GM21381 (cell line): ENCODE data around the gene TMPRSS6.

Source experiments
- ATAC-seq: cut with Tn5 transposase; IDR thresholded peaks from one replicate; pipeline ENCODE4 v1.9.1; 2021; ENCODE audit warnings: mild to moderate bottlenecking, moderate library complexity; ENCODE audit not compliant: unreplicated experiment

TMPRSS6 gene

DNA sequence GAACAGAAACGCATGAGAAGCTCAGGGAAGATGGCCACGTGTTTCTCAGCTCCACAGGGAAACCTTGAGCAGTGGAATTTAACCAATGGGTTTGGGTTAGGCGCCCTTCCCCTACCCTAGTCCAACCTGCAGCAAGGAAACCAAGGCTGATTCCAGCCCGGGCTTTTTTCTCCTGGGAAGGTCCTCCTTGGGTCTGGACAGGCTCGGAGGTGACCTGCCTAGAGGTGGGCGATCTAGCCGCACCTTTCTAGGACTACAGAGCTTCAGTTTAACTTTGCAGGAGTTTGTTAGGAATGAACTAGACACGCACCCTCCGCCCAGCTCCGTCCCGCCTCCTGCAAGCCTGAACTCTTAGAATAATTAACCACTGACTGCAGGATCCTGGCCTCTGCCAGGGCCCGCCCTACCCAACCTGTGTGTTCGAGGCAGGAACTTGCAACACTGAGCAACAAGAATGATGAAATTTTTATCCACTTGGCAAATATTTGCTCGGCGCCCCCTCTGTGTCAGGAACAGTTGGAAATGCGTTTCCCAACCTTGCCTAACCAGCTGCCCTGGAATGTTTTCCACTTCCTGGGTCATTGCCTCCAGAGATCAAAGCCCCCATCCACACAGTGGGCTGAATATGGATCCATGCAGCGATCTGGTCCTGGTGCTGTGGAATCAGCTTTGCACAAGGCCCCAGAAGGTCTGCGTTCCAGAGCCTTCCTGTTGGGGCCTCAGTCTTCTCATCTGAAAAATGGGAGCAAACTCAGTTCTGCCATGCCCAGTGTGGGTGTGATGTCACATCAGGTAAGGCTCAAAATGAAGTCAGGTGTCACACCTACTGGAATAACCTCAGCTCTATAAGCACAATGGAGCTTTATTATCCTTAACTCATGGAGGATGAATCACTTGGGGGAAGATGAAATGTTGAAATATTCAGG lies 76.7 kb downstream of the TMPRSS6 start:
- ATAC-seq, result no peak

DNA sequence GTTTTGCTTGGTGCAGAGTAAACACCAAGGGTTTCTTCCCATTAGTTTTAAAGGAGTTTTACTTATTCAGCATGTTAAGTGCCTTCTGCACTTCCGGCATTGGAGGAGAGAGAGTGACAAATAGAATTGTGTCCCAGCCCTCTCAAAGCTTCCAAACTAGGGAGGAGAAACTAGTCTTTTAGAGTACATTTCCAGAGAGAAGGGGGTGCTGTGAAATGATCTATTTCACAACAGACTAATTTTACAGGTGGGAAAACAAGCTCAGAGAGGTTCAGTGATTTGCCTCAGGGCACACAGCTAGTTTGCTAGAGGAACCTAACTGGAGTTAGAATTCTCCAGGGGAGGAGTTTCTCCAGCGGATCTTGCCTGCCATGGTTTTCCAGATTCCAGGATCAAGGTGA lies 77.4 kb downstream of the TMPRSS6 start:
- no peak for ATAC-seq

- no peak for ATAC-seq
Observed at GRCh38 chr22:37030560-37031281, 78.8 kb downstream of the TMPRSS6 start.

- ATAC-seq, result no peak
Observed at GRCh38 chr22:37028692-37029674, 80.5 kb downstream of the TMPRSS6 start.

GRCh38 chr22:37027556-37027955 lies 82.0 kb downstream of the TMPRSS6 start:
- ATAC-seq, result no peak

- no peak for ATAC-seq
Observed at GRCh38 chr22:37026325-37026724, 83.2 kb downstream of the TMPRSS6 start.

DNA sequence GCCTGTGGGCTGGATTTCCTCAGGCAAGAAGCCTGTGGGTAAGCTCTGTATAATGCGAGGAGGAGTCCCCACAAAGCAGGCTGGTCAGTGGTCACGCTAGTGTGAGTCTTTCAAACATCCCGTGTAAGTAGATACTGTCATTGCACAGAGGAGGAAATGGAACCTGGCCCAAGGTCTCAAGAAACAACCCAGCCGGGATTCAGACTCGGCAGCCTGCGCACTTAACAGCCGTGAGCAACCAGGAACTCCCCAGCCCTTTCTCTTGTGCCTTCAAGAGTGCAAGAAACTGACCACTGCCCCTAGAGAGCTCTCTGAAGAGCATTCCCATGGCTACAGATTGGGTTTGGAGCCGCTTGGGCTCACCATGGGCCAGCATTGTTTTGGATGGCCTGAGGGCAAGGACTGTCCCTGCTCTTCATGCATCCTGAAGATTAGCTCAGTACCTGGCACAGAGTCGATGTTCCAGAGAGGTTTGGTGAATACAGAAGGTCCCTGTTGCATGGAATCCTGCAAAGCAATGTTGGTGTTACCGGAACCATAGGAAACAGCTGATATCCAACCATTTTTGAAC lies 83.9 kb downstream of the TMPRSS6 start:
- ATAC-seq, result no peak

DNA sequence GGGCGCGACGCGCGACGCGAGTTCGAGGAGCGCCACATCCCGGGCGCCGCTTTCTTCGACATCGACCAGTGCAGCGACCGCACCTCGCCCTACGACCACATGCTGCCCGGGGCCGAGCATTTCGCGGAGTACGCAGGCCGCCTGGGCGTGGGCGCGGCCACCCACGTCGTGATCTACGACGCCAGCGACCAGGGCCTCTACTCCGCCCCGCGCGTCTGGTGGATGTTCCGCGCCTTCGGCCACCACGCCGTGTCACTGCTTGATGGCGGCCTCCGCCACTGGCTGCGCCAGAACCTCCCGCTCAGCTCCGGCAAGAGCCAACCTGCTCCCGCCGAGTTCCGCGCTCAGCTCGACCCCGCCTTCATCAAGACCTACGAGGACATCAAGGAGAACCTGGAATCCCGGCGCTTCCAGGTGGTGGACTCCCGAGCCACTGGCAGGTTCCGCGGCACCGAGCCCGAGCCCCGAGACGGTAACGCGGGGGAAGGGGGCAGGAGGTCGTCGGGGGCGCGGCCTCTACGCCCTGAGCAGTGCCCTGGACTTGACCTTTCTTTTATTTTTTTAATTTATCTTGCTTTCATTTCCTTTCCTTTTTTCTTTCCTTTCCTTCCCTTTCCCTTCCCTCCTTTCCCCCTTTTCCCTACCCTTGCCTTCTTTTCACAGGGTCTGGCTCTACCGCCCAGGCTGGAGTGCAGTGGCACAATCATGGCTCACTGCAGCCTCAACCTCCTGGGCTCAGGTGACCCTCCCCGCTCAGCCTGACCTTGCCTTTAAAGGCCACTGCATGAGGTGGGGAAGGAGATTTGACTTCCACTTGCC lies 85.0 kb downstream of the TMPRSS6 start:
- ATAC-seq, result no peak

GRCh38 chr22:37023743-37024338 lies 85.7 kb downstream of the TMPRSS6 start:
- ATAC-seq, result no peak

GRCh38 chr22:37022483-37023337 lies 86.8 kb downstream of the TMPRSS6 start:
- ATAC-seq, result no peak

DNA sequence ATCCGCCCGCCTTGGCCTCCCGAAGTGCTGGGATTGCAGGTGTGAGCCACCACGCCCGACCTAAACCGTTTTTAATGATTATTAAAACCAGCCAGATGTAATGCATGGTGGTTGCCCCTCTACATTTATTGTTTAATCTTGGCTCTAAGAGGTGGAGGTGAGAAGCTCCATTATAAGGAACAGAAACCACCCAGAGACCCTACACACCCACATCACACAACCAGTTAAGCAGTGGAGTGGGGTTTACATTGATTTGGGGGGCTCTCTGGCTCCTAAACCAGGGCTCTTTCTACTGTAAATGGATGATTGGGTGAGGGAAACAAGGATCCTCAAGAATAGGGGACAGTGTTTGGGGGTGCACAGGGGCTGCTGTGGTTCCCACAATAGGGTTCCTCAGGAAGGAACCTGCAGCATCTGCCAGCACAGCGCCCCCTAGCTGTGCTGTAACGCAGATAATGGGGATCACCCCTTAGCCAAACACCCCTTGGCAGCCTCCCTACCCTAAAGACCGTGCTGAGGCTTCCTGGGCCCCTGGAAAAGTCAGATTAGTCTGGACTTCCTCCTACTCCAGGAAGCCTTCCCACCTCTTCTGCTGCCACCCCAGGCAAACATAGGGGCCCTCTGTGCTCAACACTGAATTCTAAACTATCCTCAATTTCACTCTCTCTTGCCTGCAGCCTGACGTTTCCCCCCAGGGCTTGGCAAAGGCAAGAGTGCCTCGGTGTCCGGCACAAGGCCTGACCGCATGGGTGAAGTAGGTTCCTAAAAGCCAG lies 87.6 kb downstream of the TMPRSS6 start:
- no peak for ATAC-seq

DNA sequence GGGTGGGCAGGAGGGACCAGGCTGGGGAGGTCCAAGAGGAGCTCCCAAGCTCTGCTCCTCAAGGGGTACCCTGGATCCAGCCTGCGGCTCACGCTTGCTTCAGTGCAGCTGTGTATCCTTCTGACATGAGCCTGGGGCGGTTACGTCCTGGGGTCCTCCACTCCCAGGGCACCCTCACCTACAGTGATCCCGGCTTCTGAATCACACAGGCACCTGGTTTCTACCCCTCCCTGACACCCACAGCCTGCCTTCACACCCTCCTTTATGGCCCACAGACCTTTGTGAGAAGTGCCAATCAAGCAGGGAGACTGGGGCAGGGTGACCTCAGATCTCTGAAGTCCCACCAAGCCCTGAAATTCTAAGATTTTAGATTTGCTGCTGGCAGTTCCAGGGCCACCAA lies 88.5 kb downstream of the TMPRSS6 start:
- ATAC-seq, result no peak

GRCh38 chr22:37020192-37020479 lies 89.4 kb downstream of the TMPRSS6 start:
- ATAC-seq, result no peak

DNA sequence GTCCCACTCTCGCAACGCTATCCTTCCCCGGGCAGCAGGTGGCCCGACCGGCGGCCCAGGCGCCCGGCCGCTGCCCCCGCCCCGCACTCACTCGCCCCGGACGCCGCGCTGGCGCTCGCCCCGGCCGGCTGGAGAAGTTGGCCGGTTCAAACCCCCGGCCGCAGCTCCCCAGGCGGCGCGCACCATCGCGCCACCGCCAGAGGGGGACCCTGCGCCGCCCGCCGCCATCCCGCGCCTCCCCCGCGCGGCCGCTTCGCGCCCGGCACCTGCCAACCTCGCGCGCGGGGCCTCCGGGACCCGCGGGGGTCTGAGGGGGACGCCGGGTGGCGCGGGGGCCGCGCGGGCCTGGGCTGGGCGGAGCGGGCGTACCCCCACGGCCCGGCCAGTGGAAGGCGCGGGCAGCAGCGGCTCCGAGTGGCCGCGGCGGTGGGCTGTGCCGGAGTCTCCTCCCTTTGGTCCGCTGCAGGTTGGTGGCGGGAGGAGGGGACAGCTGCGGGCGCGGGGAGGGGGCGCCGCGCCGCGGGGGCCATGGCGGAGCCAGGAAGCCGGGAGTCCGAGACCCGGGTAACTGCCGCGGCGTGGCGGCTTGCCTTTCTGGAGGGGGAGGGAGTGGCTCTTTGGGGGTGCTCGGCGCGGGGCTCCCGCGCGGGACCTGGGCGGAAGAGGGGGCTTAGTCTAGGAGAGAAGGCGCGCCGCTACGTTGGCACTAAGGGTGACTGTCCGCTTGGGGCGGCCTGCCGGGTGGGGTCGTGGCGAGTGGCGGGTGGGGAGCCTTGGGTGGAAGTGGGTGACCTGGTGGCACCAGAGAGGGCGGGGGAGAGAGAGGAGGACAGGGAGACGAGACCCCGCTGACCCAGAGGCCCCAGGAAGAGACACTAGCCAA lies 90.0 kb downstream of the TMPRSS6 start, which contains the start of the genes MPST and TST:
Gene MPST (plus strand): TSS at position 434 of the 883 bp plus-strand sequence. CDS start 95 bp downstream, at position 529.
Gene TST (minus strand): TSS at position 139 of the 883 bp plus-strand sequence. CDS start 715 bp downstream, outside the sequence.
- peak; percentile 57 for ATAC-seq

GRCh38 chr22:37018815-37019308 lies 90.7 kb downstream of the TMPRSS6 start:
- ATAC-seq, result peak; percentile 30

- ATAC-seq, result no peak
Observed at GRCh38 chr22:37018086-37018814, 91.3 kb downstream of the TMPRSS6 start.
